Measurements from ENCODE around the gene PHACTR4.

- TF ChIP-seq CTCF (conservative IDR thresholded peaks at IDR 0.05; ENCODE audit: low read depth, low read length) (no peak), POLR2A (IDR thresholded peaks at IDR 0.05; ENCODE audit: low read depth, low read length) (no peak), FOS (IDR thresholded peaks at IDR 0.05; ENCODE audit: low read depth, low read length) (no peak), MXI1 (IDR thresholded peaks at IDR 0.05; ENCODE audit: borderline replicate concordance, low read depth, low read length) (no peak), ELK1 (IDR thresholded peaks at IDR 0.05; ENCODE audit: borderline replicate concordance, low read depth, low read length) (no peak), BHLHE40 (IDR thresholded peaks at IDR 0.05; ENCODE audit: low read depth, low read length) (no peak), SMC3 (IDR thresholded peaks at IDR 0.05; ENCODE audit: low read depth, low read length) (no peak), RCOR1 (IDR thresholded peaks at IDR 0.05; ENCODE audit: insufficient replicate concordance, low read length) (no peak), RFX5 (IDR thresholded peaks at IDR 0.05; ENCODE audit: low read depth, low read length) (no peak)
These were observed 160.9 kb downstream of the PHACTR4 start for GRCh38 chr1:28530456-28530855.
